Bronchial epithelial cell (primary cell): ENCODE data around the gene FAM98C. TPM values are rescaled to one million over a fixed set of nuclear protein-coding genes. Genes with fewer than 3 reads are reported as not detected.

ENCODE experiments used
- DNase-seq: peaks from one replicate; pipeline ENCODE4 v3.0.0-alpha.2; 2010; ENCODE audit warnings: low read depth
- FAIRE-seq: peaks from 2 replicates; lab custom pipeline; 2011; peaks lifted over from hg19 to GRCh38; lab: Jason Lieb, UNC
- H3K27me3 ChIP-seq: 2 replicates; pipeline ENCODE4 v1.5.1; 2011; ENCODE audit warnings: low read length; ENCODE audit not compliant: control insufficient read depth, insufficient read depth
- H3K36me3 ChIP-seq: 2 replicates; pipeline ENCODE4 v1.5.1; 2011; ENCODE audit warnings: low read length; ENCODE audit not compliant: control insufficient read depth, insufficient read depth
- H3K4me3 ChIP-seq: 2 replicates; pipeline ENCODE4 v1.5.1; 2011; ENCODE audit warnings: mild to moderate bottlenecking, low read depth, low read length, control low read depth
- total RNA-seq: library from RNA; depleted of rRNA; stranded (reverse); fragments of >200 nt; gene quantifications from 2 replicates; pipeline ENCODE4 v1.2.1, GENCODE V29; 2014
- TF ChIP-seq, protein P1 (sequence below): IDR thresholded peaks from 2 replicates; pipeline ENCODE4 v1.5.1; 2011; ENCODE audit warnings: mild to moderate bottlenecking, moderate library complexity, low read length, control low read depth, inconsistent platforms; ENCODE audit not compliant: insufficient read depth, severe bottlenecking

Gene FAM98C
- total RNA-seq, 1 donor from 2014 or later: 15.0 TPM

GRCh38 chr19:38375748-38376147 is 27.1 kb upstream of the FAM98C start:
- no peak for DNase-seq
- Histone ChIP-seq H3K27me3 (no peaks in the 10 kb centered on the region), H3K4me3 (peak overlapping the region; percentile 84), H3K36me3 (peaks cover 16% of the 10 kb centered on the region)
- TF ChIP-seq, protein P1, sequence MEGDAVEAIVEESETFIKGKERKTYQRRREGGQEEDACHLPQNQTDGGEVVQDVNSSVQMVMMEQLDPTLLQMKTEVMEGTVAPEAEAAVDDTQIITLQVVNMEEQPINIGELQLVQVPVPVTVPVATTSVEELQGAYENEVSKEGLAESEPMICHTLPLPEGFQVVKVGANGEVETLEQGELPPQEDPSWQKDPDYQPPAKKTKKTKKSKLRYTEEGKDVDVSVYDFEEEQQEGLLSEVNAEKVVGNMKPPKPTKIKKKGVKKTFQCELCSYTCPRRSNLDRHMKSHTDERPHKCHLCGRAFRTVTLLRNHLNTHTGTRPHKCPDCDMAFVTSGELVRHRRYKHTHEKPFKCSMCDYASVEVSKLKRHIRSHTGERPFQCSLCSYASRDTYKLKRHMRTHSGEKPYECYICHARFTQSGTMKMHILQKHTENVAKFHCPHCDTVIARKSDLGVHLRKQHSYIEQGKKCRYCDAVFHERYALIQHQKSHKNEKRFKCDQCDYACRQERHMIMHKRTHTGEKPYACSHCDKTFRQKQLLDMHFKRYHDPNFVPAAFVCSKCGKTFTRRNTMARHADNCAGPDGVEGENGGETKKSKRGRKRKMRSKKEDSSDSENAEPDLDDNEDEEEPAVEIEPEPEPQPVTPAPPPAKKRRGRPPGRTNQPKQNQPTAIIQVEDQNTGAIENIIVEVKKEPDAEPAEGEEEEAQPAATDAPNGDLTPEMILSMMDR: no peak
- FAIRE-seq: no peak

- peaks cover 21% of the 10 kb centered on the region for H3K36me3 ChIP-seq
- H3K4me3 ChIP-seq: no peak overlapping the region
- TF ChIP-seq, protein P1: no peak
- no peak for FAIRE-seq
- DNase-seq: no peak
- no peaks in the 10 kb centered on the region for H3K27me3 ChIP-seq
These were observed 26.3 kb upstream of the FAM98C start for GRCh38 chr19:38376576-38376975.

GRCh38 chr19:38377052-38377451 is 25.8 kb upstream of the FAM98C start:
- TF ChIP-seq, protein P1: no peak
- Histone ChIP-seq H3K4me3 (no peak overlapping the region), H3K27me3 (no peaks in the 10 kb centered on the region), H3K36me3 (peaks cover 24% of the 10 kb centered on the region)
- DNase-seq: no peak
- FAIRE-seq: no peak

GRCh38 chr19:38378866-38379265 is 24.0 kb upstream of the FAM98C start:
- FAIRE-seq (peak; percentile 23), DNase-seq (no peak)
- Histone ChIP-seq H3K36me3 (peaks cover 32% of the 10 kb centered on the region), H3K27me3 (no peaks in the 10 kb centered on the region), H3K4me3 (no peak overlapping the region)
- TF ChIP-seq, protein P1: no peak

DNA sequence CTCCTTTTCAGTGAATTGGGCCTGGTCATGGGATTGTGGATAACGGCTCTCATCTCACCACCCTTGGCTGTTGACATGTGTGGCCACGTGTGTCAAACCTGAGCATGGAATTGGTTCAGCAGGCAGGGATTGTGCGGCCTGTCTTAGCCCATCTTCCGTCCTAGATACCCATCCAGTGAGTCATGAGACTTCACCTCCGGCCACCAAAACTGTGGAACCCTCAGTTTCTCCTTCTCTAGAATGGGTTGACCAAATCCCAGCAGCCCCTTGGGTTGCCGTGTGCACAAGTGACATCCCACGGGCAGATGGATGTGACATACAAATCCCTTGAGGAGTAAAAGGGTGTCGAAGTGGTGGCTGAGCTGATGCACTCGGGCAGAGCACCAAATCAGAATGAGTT is 21.8 kb upstream of the FAM98C start:
- DNase-seq (no peak), FAIRE-seq (no peak)
- H3K4me3 ChIP-seq: no peak overlapping the region
- H3K36me3 ChIP-seq: peaks cover 31% of the 10 kb centered on the region
- TF ChIP-seq, protein P1: no peak
- H3K27me3 ChIP-seq: no peaks in the 10 kb centered on the region

GRCh38 chr19:38383184-38383583 is 19.7 kb upstream of the FAM98C start:
- H3K4me3 ChIP-seq: no peak overlapping the region
- TF ChIP-seq, protein P1: no peak
- no peak for DNase-seq
- FAIRE-seq: no peak
- peaks cover 25% of the 10 kb centered on the region for H3K36me3 ChIP-seq
- H3K27me3 ChIP-seq: no peaks in the 10 kb centered on the region
